Activated CD8-positive, alpha-beta memory T cell treated with anti-CD3 and anti-CD28 coated beads, Interleukin-2, amount 50 U/mL, for 4 hours (primary cell): ENCODE data around the gene AP2B1.
A peak's percentile ranks its signal among the peaks of the same experiment; 100 is the strongest.
"Not testable (repeated sequence)": the region's sequence is repeated elsewhere in the genome, so short reads cannot be mapped to it uniquely, and the experiment has no call there.

Experiments used
- DNase-seq: peaks from one replicate; pipeline ENCODE4 v3.0.0-alpha.2; 2020

The AP2B1 gene

DNA sequence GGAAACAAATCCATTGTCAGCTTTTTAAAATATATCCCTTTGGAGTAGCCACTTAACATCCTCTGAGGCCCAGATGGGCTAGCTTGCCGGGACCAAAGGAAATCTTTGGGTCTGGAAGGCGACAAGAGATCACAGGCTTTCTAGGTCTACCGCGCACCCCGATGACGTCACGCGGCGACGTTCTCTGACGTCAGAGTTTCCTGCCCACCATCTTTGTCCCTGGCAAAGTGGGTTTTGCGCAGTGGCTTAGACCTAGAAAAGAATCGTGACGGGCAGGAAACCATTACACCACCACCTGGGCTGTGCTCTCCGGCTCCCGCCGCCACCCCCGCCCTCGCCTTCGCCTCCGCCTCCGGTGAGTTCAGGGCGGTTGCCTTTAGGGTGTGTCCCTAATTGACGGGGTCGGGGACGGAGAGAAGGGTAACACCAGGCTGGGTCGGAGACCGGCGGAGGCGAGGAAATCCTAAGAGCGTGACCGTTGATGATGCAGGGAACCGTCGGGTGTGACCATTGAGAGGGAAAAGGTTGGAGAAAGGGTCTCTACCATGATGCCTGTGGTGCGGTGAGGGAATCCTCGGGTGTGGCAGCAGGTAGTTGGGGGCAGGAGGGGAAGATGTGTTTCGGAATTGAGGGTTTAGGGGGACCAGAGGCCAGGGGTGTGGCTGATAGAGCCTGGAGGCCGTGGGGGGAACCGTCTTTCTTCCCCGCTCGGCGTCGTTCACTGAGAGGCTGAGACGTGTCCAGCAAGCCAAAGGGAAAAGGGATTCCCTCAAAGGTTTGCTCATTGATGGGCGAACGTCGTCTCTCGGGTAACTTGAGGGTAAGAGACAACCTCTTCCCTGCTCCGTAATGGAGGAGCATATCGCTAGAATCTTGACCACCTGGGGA is at the start of gene AP2B1:
AP2B1 (plus strand) TSS at position 249 of the 888 bp plus-strand sequence. CDS start 6,709 bp downstream, outside the sequence.
- DNase-seq: peak; percentile 95

DNA sequence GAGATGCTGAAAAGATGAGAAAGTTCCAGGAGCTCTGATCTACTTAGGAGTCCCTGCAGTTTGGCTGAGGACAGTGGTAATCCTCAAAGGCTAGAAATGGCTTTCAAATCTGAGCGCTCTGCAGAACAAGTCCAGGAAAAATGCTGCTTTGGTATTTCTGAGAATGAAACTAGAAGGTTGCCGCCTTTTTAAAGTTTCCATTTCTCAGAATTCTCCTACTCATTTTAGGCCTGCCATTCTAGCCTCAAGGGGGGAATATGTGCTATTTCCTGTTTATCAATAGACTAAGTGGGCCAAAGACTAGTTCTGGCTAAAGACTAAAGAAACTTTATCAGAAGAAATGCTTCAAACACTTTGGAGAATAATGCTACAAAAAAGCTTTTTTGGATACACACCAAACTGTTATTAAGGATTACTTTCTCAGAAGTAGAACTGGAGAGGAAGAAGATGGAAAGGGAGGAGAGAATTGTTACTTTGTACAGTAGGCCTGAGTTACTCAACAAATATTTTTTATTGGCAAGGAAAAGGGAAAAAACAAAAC is 49.5 kb upstream of the AP2B1 start, which contains the start of gene SLFN12L:
SLFN12L (minus strand) TSS at position 78 of the 541 bp plus-strand sequence. CDS start 15,314 bp downstream, outside the sequence.
- DNase-seq: no peak

DNA sequence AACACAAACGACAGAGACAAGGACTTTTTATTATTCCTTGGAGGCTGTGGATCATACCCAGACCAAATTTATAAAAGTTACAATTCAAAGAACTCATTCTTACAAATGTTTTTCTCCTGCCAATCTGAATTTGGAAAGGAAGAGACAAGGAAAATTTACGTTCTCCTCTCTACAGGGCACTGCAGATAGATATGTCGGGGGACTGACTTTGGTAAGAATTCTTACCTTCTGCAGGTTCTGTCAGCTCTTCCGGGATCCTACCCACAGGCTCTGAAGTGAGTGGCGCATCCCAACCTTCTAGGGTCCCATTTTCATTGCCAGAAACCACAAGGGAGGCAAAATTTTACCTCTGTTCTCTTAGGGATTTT is 47.5 kb upstream of the AP2B1 start:
- no peak for DNase-seq

DNA sequence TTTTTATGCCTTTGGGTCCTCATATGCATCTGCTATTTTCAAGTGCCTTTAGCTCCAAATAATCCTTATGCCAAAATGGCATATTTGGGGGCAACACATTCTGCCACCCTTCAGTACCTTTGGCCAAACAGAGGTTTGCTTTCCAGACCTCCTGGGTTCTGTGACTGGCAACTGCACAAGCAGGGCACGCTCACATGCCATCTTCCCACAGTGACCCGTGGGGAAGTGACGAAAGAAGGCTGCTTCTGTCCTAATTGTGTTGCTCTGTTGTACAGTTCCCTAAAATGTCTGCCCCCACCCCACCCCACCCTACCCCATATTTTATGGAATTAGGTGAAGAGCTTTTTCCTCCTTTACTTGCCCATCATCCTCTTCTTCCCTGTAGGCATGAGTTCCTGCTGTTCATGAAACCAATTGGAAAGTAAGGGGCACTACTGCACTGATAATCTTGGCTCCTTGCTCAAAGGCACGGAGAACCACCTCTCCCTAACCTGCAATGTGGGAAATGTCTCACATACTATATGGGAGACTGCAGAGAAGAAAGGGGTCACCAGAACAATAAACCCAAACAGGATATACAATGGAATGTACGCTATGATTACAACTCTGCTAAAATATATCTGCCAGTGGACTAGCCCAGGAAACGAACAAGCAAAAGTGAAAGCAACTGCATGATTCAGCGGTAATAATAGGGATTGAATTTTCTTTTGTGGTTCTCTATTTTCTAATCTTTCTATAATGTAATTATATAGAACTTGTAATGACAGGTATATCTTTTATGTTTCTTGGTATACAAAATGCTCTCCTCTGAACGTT is 46.3 kb upstream of the AP2B1 start:
- DNase-seq: peak; percentile 32

DNA sequence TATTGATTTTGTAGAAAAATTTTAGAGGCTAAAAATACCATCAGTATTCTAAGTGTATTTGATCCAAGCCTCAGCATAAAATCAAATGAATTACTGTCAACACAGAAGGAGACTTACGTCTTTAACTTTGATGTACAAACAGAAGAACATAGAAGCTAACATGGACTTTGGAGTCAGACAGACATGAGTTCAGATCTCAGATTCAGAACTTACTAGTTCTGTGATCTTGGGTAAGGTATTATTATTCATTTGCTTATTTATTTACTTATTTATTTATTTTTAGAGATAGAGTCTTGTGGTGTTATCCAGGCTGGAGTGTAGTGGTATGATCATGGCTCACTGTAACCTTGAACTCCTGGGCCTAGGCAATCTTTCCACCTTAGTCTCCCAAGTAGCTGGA is 45.7 kb upstream of the AP2B1 start:
- DNase-seq: no peak

DNA sequence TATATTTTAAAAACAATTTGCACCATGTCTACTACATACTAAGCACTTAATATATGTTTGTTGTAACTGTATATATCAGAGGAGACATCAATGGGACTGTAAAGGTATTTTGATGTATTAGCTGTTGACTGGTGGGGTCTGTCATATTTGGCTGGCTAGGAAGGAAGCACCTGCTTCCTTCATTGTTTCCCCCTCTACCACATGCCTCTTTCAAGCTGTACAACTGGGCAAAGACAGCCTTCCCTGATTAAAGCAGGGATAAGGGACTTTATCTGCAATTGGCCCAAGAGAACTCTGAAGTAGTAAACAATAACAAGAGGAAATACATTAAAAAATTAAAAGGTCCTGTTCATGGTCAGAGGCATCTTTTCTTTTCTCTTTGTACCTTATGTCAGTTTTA is 44.1 kb upstream of the AP2B1 start:
- no peak for DNase-seq

DNA sequence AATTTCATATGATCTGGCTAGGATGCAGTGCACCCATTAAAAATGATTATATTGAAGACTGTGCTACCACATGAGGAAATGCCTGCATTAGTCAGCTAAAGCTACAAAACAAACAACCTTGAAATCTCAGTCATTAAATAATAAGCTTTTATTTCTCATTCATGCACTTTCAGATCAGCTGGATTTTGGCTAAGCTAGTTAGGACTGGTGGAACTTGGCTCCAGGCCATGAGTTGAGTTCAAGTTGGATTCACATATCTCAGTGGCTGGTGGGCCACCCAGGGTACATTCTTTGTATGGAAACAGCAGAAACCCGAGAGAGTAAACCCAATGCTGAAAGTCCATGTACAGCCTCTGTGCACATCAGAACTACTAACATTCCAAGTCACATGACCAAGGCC is 43.3 kb upstream of the AP2B1 start:
- no peak for DNase-seq

DNA sequence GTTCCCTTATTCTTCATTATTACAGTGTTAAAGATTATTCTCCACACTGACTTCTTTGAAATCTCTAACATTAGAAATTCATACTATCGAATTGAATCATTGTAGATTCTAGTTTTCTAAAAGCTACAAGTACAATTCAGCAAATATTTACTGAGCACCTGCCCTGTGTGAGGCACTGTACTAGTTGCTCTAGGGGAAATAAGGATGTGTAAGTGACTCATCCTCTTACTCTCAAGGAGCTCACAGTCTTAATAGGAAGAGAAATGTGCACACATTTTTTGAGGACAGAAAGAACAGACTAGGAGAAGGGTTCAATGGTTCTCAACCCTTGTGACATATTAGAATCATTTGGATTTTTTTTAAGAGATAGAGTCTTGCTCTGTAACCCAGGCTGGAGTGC is 42.0 kb upstream of the AP2B1 start:
- no peak for DNase-seq

DNA sequence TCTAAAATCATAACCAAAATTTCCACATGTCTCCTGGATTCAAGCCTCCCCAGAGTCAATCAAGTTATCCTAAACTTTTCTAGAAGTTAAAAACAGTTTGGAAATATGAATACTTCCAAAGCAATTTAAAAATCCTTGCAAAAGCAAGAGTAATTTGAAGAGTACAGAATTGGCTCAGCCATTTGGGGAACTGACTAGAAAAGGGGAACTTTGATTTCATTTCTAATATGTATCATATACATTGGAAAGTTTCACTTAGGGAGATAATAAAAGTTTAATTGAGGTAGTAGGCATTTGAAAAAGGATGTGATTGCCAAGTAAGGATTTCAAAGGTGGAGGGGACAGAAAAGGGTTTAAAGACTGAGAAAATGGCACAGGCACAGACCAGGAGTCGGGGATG is 40.6 kb upstream of the AP2B1 start:
- no peak for DNase-seq

DNA sequence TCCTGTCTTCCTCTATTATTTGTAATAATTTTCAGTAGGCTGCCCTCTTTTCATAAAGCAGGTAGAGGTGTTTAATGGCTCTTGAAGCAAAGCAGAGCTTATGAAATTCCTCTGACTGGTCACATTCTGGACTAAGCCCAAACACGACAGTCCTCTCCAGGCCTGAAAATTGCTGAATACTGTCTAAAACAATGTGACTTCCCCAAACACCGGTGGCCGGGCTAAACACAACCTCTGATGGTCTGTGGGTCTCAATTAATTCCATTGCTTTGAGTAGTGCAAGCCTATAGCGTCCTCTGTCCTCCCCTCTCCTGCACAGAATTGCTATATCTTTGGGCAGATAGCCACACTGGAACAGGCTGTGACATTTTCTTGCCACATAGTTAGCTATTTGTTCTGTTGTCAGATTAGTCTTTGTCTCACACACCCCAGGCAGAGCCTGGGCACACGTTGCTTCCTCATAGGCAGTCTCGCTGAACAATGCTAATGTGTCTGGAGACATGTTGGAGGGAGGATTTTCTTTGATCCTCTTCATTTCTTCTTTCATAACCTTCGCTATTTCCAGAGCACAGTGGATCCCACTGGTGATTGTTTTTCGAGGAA is 38.8 kb upstream of the AP2B1 start:
- DNase-seq: no peak

DNA sequence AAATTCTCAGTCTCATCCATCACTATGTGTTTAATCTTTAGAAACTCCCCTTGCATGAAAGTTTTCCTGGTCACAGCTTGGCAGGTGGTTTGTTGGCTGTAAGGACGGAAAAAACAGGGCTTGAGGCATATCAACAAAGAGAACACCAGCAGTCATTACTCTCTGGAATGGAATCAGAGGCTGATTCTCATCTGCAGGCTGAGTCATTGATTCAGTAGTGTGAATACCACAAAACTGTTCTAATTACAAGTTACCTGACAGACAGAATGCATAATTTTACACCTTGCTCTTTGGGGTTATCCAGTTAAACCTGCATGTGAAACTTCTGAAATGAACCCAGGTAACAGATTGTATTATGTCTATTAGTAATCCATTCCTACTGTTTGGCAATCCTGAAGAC is 38.1 kb upstream of the AP2B1 start:
- DNase-seq: no peak

DNA sequence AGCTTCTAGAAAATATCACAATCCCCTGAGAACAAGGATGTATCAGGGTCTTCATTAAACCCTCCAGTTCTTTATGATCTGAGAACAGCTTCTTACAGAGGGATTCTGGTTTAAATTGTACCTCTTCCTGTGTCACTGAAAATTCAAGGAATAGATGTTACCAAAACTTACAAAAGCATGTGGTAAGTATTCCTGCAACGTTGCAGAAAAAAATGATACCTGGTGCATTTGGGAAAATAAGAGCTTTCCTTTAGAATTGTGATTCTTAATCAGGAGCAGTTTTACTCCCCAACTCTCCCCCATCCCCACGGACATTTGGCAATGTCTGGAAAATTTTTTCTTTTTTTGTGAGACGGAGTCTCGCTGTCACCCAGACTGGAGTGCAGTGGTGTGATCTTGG is 33.8 kb upstream of the AP2B1 start:
- no peak for DNase-seq

DNA sequence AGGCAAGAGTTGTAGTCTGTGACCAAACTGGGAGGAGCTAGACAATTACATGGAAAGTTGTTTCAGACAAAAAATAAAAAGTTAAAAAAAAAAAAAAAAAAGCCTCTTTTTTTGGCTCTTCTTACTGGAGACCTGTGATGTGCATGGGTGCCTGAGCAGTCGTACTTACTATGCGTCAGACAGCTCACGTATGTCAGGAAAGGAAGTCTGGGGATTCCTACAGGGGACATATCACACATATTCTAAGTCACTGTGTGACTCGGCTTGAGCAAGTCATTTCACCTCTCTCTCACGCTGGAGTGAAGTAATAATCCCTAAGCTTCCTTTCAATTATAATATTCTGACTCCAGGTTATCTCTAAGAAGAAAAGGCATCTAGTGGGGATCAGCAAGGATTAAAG is 32.5 kb upstream of the AP2B1 start:
- no peak for DNase-seq

DNA sequence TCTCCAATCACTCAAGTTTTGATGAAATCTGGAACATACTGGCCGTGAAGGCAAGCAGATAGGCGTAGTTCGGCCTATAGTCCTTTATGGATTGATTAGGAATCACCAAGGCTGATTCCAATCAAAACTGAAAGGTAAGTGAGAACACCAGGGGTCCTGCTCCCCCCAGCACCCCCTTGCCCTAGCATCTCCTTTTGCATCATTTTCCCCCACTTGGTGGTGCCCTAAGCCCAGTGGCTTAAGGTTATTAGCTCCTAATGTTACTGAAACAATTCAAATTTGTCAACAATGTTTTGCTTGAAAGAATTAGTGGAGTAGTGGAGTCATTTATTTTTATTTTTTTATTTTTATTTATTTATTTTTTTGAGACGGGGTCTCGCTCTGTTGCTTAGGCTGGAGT is 31.4 kb upstream of the AP2B1 start:
- DNase-seq: no peak

DNA sequence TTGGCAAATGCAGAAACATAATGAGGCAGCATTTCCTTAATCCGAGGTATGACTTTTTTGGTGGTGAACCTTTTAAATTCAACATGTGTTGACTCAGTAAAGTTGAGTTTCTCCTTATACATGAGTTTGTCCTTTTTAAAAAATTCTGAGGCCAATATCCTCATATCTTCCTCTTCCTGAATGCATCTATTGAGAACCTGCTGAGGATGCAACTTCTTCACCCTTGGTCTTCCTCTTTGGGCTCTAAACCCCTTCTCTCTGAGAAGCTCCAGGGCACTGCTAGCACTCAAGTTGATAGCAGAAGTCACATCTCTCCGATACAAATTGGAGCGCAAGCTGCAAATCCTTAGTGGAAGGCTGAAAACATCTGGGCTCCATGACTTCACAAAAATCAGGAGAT is 29.8 kb upstream of the AP2B1 start:
- DNase-seq: no peak

DNA sequence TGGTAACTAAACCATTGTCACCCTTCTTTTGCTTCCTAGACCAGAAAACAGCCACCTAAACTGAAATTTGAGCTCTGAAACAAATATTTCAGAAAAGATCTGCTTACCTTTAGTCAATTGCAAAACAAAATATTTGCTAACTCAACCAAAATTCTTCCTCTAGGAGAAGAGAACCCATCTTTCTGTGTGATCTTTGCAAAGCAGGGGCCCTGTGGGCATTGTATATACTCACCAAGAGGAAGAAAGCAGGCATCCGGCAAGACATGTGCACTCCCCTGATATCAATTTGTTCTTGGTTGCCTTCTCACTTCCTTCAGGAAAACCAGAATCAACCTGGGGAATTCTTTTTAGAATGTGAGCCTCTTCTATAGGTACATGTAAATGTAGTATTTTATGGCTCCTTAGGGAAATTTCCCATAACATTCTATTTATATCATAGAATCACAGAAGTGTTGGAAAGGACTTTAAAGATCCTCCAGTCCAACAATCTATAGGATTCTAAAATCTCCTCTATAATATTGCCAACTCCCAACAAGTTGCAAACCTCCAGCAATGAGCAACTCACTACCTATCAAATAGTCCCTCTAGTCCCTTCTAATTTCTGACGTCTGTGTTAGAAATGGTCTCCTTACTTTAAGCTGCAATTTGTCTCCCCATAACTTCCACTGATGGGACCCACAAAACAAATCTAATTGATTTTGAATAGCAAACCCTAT is 27.5 kb upstream of the AP2B1 start:
- DNase-seq: no peak

DNA sequence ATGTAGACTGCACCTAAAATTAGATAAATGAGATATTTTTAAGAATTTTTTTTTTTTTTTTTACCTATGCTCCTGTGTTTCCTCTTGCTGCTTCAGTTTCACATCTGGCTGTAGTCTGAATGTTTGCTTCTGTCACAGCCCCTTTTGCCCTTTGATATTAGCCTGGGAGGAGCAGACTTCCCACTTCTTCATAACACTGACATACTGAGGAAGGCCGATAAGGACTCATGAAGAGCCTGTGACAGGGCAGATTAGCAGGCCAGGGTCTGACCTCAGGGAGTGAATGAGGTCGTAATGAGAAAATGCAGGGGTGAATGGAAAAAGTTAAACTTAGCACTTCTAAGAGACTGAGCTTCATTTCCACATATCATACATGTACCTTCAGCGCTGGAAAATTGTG is 26.4 kb upstream of the AP2B1 start, which contains the start of gene SLFN14:
SLFN14 (minus strand) TSS at position 117 of the 400 bp plus-strand sequence. CDS start 2,757 bp downstream, outside the sequence.
- no peak for DNase-seq

DNA sequence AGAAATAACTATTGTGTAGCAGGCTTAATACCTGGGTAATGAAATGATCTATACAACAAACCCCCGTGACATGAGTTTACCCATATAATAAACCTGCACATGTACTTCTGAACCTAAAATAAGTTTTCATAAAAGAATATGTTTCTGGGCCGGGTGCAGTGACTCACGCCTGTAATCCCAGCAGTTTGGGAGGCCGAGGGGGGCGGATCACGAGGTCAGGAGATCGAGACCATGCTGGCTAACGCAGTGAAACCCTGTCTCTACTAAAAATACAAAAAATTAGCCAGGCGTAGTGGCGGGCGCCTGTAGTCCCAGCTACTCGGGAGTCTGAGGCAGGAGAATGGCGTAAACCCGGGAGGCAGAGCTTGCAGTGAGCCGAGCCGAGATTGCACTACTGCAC is 23.9 kb upstream of the AP2B1 start:
- DNase-seq: not testable (repeated sequence)

DNA sequence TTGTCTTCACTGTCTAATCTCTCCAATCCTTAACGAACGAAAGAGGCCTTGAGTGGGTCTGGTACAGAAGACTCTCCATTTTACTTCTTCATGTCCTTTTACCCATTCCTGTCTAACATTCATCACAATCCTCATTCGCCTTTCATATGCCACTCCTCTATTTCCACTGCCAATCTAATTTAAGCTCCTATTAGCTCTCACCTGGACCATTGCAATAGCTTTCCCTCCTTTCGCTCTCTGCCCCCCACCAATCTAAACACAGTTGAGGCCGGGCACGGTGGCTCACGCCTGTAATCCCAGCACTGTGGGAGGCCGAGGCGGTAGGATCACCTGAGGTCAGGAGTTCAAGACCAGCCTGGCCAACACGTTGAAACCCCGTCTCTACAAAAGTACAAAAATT is 20.2 kb upstream of the AP2B1 start:
- no peak for DNase-seq

DNA sequence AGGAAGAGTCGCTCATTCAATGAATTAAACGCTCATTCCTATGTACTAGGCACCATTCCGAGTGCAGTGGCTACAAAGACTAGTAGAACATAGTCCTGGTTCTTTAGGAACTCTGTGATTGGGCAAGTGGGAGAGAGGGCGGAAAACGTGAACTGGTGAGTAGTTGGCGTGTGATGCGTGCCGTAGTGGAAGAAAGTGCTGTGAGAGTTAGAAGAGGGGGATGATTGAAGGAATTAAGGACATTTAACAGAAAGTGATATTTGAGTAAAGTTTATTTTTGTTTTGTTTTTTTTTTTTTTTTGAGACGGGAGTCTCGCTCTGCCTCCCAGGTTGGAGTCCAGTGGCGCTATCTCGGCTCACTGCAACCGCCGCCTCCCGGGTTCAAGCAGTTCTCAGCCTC is 18.6 kb upstream of the AP2B1 start:
- DNase-seq: peak; percentile 36

DNA sequence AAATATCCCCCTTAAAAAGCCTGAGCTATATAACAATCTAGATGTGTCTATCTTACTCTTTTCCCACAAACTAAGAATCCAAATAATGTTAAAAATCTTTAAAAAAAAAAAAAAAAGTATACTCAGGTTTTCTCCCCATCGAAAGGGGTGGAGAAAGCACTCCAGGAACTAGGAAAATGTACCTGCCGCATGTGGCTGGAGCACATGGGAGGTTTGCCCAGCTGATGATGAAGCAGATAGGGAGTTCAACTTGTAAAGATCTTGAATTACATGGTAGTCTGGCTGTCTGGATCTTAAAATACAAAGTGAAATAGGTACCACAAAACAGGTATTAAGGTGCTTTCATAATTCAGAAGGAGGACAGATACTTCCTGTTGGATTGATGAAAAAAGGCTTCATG is 17.7 kb upstream of the AP2B1 start:
- no peak for DNase-seq

DNA sequence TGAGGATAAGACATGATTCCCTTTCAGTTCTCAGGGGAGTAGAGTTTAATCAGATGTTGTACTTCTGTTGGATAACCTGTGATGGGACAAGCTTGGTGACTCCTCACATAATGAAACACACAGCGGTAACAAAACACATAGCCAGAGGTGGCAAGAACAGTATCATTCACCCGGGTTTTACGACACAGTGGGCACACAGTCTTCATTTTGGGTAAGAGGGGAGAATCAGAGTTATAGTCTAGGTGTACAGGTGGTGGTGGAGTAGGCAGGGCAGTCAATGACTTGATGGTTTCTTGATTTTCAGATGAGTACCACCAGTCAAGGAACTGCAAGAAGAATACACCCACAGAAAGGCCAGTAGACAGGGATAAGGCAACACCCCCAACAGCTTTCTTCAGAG is 11.4 kb upstream of the AP2B1 start:
- DNase-seq: no peak

DNA sequence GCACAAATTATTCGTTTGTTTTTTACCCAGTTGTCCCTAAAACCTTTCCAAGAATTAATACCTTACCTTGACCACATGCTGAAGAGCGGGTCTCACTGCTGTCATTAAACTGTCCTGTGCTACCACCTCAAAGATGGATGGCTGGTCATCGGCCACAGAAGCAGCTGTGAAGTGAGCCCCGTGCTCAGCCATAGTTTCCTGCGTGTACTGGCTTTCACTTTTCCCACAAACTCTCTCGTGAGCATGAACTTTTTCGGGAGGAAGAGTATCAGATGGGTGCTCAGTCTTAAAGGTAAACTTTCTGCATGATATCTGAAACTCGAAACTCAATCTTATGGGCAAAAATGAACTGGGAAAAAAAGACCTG is 9.3 kb upstream of the AP2B1 start:
- DNase-seq: no peak
